H1 (cell line): ENCODE measurements around the gene BRCA1. TPM values are rescaled to one million over a fixed set of nuclear protein-coding genes. Genes with fewer than 3 reads are reported as not detected.

ENCODE experiments used
- CTCF ChIA-PET: fragments of 300-600 bp; sonication (Branson Sonifier 250); formaldehyde crosslinking; loops from one replicate; lab custom pipeline; 2021; ENCODE audit not compliant: partially characterized antibody; lab: Charles Lee
- POLR2A ChIA-PET: fragments of 300-600 bp; sonication (Branson Sonifier 250); formaldehyde crosslinking; loops from one replicate; lab custom pipeline; 2021; ENCODE audit warnings: inconsistent platforms; ENCODE audit not compliant: partially characterized antibody; lab: Charles Lee
- DNase-seq, 2 experiments: peaks; one replicate each; pipeline versions ENCODE4 v3.0.0 to v3.0.0-alpha.2; 2010 to 2022; ENCODE audit warnings: low spot score in 2 of 2, low read depth in 1 of 2, mixed read lengths in 1 of 2
- FAIRE-seq: peaks from 2 replicates; lab custom pipeline; 2011; peaks lifted over from hg19 to GRCh38; lab: Jason Lieb, UNC
- H2AFZ ChIP-seq: 2 replicates; pipeline ENCODE4 v1.8.1; 2012; ENCODE audit warnings: low read length, inconsistent platforms
- H2AK5ac ChIP-seq: 2 replicates; pipeline ENCODE4 v1.6.1; 2013; ENCODE audit warnings: low read depth, low read length
- H2BK120ac ChIP-seq: replicated peaks from 2 replicates; pipeline ENCODE3; 2013; ENCODE audit warnings: low read depth, low read length, inconsistent platforms
- H2BK12ac ChIP-seq: 2 replicates; pipeline ENCODE4 v1.6.1; 2013; ENCODE audit warnings: low read depth, low read length
- H2BK15ac ChIP-seq: 2 replicates; pipeline ENCODE4 v1.6.1; 2013; ENCODE audit warnings: low read length
- H2BK20ac ChIP-seq: 2 replicates; pipeline ENCODE4 v1.6.1; 2013; ENCODE audit warnings: low read length
- H2BK5ac ChIP-seq: 2 replicates; pipeline ENCODE4 v1.6.1; 2013; ENCODE audit warnings: low read depth, low read length
- H3K14ac ChIP-seq: 2 replicates; pipeline ENCODE4 v1.6.1; 2013; ENCODE audit warnings: inconsistent platforms; ENCODE audit not compliant: insufficient read length
- H3K18ac ChIP-seq: 2 replicates; pipeline ENCODE4 v1.6.1; 2013; ENCODE audit warnings: low read length; ENCODE audit errors: extremely low read depth
- H3K23ac ChIP-seq: 2 replicates; pipeline ENCODE4 v1.6.1; 2013; ENCODE audit warnings: inconsistent platforms; ENCODE audit not compliant: insufficient read length
- H3K23me2 ChIP-seq: 2 replicates; pipeline ENCODE4 v1.6.1; 2013; ENCODE audit warnings: low read depth, low read length
- H3K27ac ChIP-seq: 2 replicates; pipeline ENCODE4 v1.6.1; 2011; ENCODE audit warnings: low read depth, low read length, inconsistent platforms
- H3K27me3 ChIP-seq, 4 experiments: replicated peaks in 1 of 4; 1 replicate in 1 of 4; 2 replicates in 3 of 4; pipeline versions ENCODE4 v1.6.1 to v1.8.1; 2011 to 2013; ENCODE audit warnings: low read length in 3 of 4, mild to moderate bottlenecking in 3 of 4, inconsistent platforms in 2 of 4, mixed read lengths in 2 of 4, moderate library complexity in 1 of 4; ENCODE audit not compliant: control insufficient read depth in 3 of 4, insufficient read depth in 3 of 4; ENCODE audit errors: extremely low read depth in 1 of 4
- H3K36me3 ChIP-seq, 4 experiments: 2 replicates each; pipeline versions ENCODE4 v1.6.1 to v1.8.1; 2011 to 2013; ENCODE audit warnings: mild to moderate bottlenecking in 4 of 4, low read length in 3 of 4, moderate library complexity in 2 of 4, control low read depth in 1 of 4, inconsistent platforms in 1 of 4; ENCODE audit not compliant: insufficient read depth in 4 of 4, control insufficient read depth in 2 of 4
- H3K4ac ChIP-seq: replicated peaks from 2 replicates; pipeline ENCODE3; 2013; ENCODE audit warnings: low read length, low read depth, mixed read lengths, inconsistent platforms; ENCODE audit not compliant: insufficient read length
- H3K4me1 ChIP-seq, 4 experiments: replicated peaks in 1 of 4; 1 replicate in 1 of 4; 2 replicates in 3 of 4; pipeline versions ENCODE4 v1.6.1 to v1.8.1; 2011 to 2013; ENCODE audit warnings: low read length in 3 of 4, inconsistent platforms in 2 of 4, mixed read lengths in 1 of 4; ENCODE audit not compliant: insufficient read depth in 4 of 4, control insufficient read depth in 3 of 4
- H3K4me2 ChIP-seq, 2 experiments: 2 replicates each; pipeline versions ENCODE4 v1.6.1 to v1.8.1; 2011 to 2013; ENCODE audit warnings: low read depth in 2 of 2, low read length in 2 of 2, control low read depth in 1 of 2, inconsistent platforms in 1 of 2, mild to moderate bottlenecking in 1 of 2; ENCODE audit not compliant: insufficient read depth in 1 of 2
- H3K4me3 ChIP-seq, 4 experiments: fragments of 200-600, 300-600 bp in 1 of 4; sonication (generic), shearing (Covaris generic), sonication (Bioruptor Twin) in 1 of 4; 2 replicates each; pipeline versions ENCODE4 v1.5.1 to v1.8.1; 2011 to 2016; ENCODE audit warnings: low read length in 4 of 4, low read depth in 3 of 4, control low read depth in 2 of 4, inconsistent platforms in 2 of 4, mild to moderate bottlenecking in 2 of 4, mixed read lengths in 1 of 4, moderate library complexity in 1 of 4; ENCODE audit not compliant: insufficient read depth in 2 of 4; ENCODE audit errors: extremely low read depth in 1 of 4
- H3K56ac ChIP-seq: replicated peaks from 2 replicates; pipeline ENCODE3; 2013; ENCODE audit warnings: low read depth, mild to moderate bottlenecking, mixed read lengths, low read length, inconsistent platforms; ENCODE audit not compliant: insufficient read length
- H3K79me1 ChIP-seq: 2 replicates; pipeline ENCODE4 v1.6.1; 2013; ENCODE audit warnings: low read depth, low read length, control low read depth
- H3K79me2 ChIP-seq, 2 experiments: 2 replicates each; pipeline versions ENCODE4 v1.6.1 to v1.8.1; 2012 to 2013; ENCODE audit warnings: low read length in 2 of 2, mild to moderate bottlenecking in 2 of 2, inconsistent platforms in 1 of 2; ENCODE audit not compliant: insufficient read depth in 2 of 2, control insufficient read depth in 1 of 2
- H3K9ac ChIP-seq, 4 experiments: replicated peaks in 1 of 4; 1 replicate in 1 of 4; 2 replicates in 3 of 4; pipeline versions ENCODE4 v1.6.1 to v1.8.1; 2011 to 2013; ENCODE audit warnings: low read depth in 3 of 4, low read length in 3 of 4, control low read depth in 2 of 4, mild to moderate bottlenecking in 2 of 4, moderate library complexity in 2 of 4, inconsistent platforms in 1 of 4; ENCODE audit errors: extremely low read depth in 1 of 4
- H3K9me3 ChIP-seq, 2 experiments: 2 replicates each; pipeline versions ENCODE4 v1.6.1 to v1.8.1; 2012 to 2013; ENCODE audit warnings: mild to moderate bottlenecking in 2 of 2, moderate library complexity in 2 of 2, control low read depth in 1 of 2, inconsistent platforms in 1 of 2, low read depth in 1 of 2, low read length in 1 of 2, mixed read lengths in 1 of 2; ENCODE audit not compliant: insufficient read depth in 2 of 2
- H4K20me1 ChIP-seq, 2 experiments: replicated peaks in 1 of 2; 2 replicates each; pipeline versions ENCODE3 to v1.8.1; 2011 to 2013; ENCODE audit warnings: inconsistent platforms in 2 of 2, low read length in 2 of 2, mild to moderate bottlenecking in 1 of 2; ENCODE audit not compliant: insufficient read depth in 2 of 2, control insufficient read depth in 1 of 2
- H4K5ac ChIP-seq: 2 replicates; pipeline ENCODE4 v1.6.1; 2013; ENCODE audit warnings: low read length, low read depth, mixed read lengths, inconsistent platforms; ENCODE audit not compliant: insufficient read length
- H4K8ac ChIP-seq: 2 replicates; pipeline ENCODE4 v1.8.0; 2013; ENCODE audit warnings: mild to moderate bottlenecking, moderate library complexity, low read length, inconsistent platforms; ENCODE audit not compliant: insufficient read depth; ENCODE audit errors: extremely low read depth
- H4K91ac ChIP-seq: replicated peaks from 2 replicates; pipeline ENCODE3; 2013; ENCODE audit warnings: low read length, mixed read lengths, inconsistent platforms; ENCODE audit not compliant: insufficient read length
- JUN ChIP-seq: IDR thresholded peaks from 2 replicates; pipeline ENCODE4 v1.6.1; 2011; ENCODE audit warnings: low read depth, mild to moderate bottlenecking, improper control_type of control experiment, low read length
- KDM4A ChIP-seq: IDR thresholded peaks from one replicate; pipeline ENCODE4 v1.7.1; 2012; ENCODE audit warnings: low read depth, mild to moderate bottlenecking, moderate library complexity, low read length, inconsistent platforms; ENCODE audit not compliant: severe bottlenecking
- WGBS, 2 experiments: shearing (Covaris generic) in 1 of 2; methylation state at CpG; one replicate each; pipeline versions ENCODE4 v1.1.6 to v1.1.7; 2013 to 2015; ENCODE audit warnings: low lambda C conversion rate in 2 of 2, mixed read lengths in 2 of 2, inconsistent platforms in 1 of 2, low coverage in 1 of 2, missing lambda C conversion rate in 1 of 2; ENCODE audit not compliant: insufficient replicate concordance in 2 of 2, insufficient coverage in 1 of 2, insufficient read length in 1 of 2; ENCODE audit errors: extremely low coverage in 1 of 2, missing lambda C conversion rate in 1 of 2; 5-methylcytosine and 5-hydroxymethylcytosine counted together
- polyA plus RNA-seq, 7 experiments: library from polyadenylated mRNA; depleted of rRNA in 3 of 7; stranded (reverse) in 5 of 7; unstranded in 2 of 7; fragments of >200 nt in 5 of 7; fragments of 200-250 nt in 2 of 7; gene quantifications; 1 replicate in 5 of 7; 2 replicates in 1 of 7; 4 replicates in 1 of 7; pipeline versions ENCODE4 v1.2.1 to v1.2.3, GENCODE V29; 2011 to 2013; ENCODE audit warnings: missing spikeins in 2 of 7, mixed read lengths in 2 of 7
- total RNA-seq: library from RNA; stranded (reverse); fragmentation: NEBNext Ultra II Directional; extraction: Animal tissue kit (Norgen Biotek cat#: 25700); gene quantifications from 2 replicates; pipeline ENCODE4 v1.2.1, GENCODE V29; 2021

Gene BRCA1
- total and polyA plus RNA-seq, 2 of the 8 experiments (the other 6 are each of a cell fraction or from before 2014, with no cell fraction given): 30.7 to 39.2 TPM

GRCh38 chr17:43026595-43026994, 98.6 kb downstream of the BRCA1 start:
- no peaks in the 10 kb centered on the region for H3K9me3 ChIP-seq
- H3K23me2 ChIP-seq: peaks cover 5% of the 10 kb centered on the region; the same call in 1 of the 2 replicates
- DNase-seq (no peak), FAIRE-seq (no peak)
- no peaks in the 10 kb centered on the region; the same call in 1 of the 2 replicates for H3K79me1 ChIP-seq
- H3K56ac ChIP-seq: no peak overlapping the region
- H3K9ac ChIP-seq: no peak overlapping the region
- ChIA-PET CTCF (interaction anchor here (1.3 kb wide), 1 partner anchor 56 kb away, joined by 4 read pairs; no protein-coding TSS in a partner anchor), POLR2A (interaction anchor here (10.8 kb wide), 1 partner anchor 14 kb away, joined by 61 read pairs; no protein-coding TSS in a partner anchor)
- no peak overlapping the region for H3K4me3 ChIP-seq
- no peak overlapping the region for H2BK5ac ChIP-seq
- no peak overlapping the region for H4K91ac ChIP-seq
- H4K5ac ChIP-seq: no peak overlapping the region
- H2BK12ac ChIP-seq: no peak overlapping the region; the same call in 1 of the 2 replicates
- H3K27me3 ChIP-seq: no peaks in the 10 kb centered on the region
- TF ChIP-seq KDM4A (peak; percentile 6), JUN (no peak)
- H2BK15ac ChIP-seq: no peak overlapping the region
- H2AFZ ChIP-seq: no peak overlapping the region
- H4K20me1 ChIP-seq: no peaks in the 10 kb centered on the region
- H2BK120ac ChIP-seq: no peak overlapping the region
- H3K36me3 ChIP-seq: peaks cover 0 to 22% (median 4%) of the 10 kb centered on the region in 4 experiments; a peak in 2 of 8 replicates
- peaks cover 0 to 6% of the 10 kb centered on the region in 2 experiments; a peak in 2 of 4 replicates for H3K79me2 ChIP-seq
- H3K27ac ChIP-seq: no peak overlapping the region
- peak overlapping the region; percentile 64 to 69 for H3K4me2 ChIP-seq
- no peak overlapping the region for H3K18ac ChIP-seq
- H4K8ac ChIP-seq: no peak overlapping the region
- WGBS, 2 experiments: 95% methylated on average over 5 of the region's 5 CpGs; no CpG with 5 or more reads in 1 of the 2 experiments
- H2BK20ac ChIP-seq: no peak overlapping the region
- no peak overlapping the region for H3K14ac ChIP-seq
- H2AK5ac ChIP-seq: 0 out of 2 replicates have a peak overlapping the region, but pooled peaks have one; percentile 78
- no peak overlapping the region for H3K4ac ChIP-seq
- no peak overlapping the region for H3K23ac ChIP-seq
- peaks cover 14 to 22% (median 15%) of the 10 kb centered on the region in 4 experiments for H3K4me1 ChIP-seq
